H9 (cell line): ENCODE data around the gene DNAJC6. TPM values are rescaled to one million over a fixed set of nuclear protein-coding genes. Genes with fewer than 3 reads are reported as not detected.

Experiments
- DNase-seq: peaks from one replicate; pipeline ENCODE4 v3.0.0-alpha.2; 2017
- H2AFZ ChIP-seq: one replicate; pipeline ENCODE4 v1.6.1; 2013; ENCODE audit warnings: mild to moderate bottlenecking, low read length, control low read depth, moderate library complexity
- H2AK5ac ChIP-seq: 2 replicates; pipeline ENCODE4 v1.6.1; 2013; ENCODE audit warnings: low read length, control low read depth, mixed read lengths; ENCODE audit not compliant: insufficient read length
- H2BK120ac ChIP-seq: one replicate; pipeline ENCODE4 v1.6.1; 2013; ENCODE audit warnings: low read depth, mild to moderate bottlenecking, low read length, control low read depth, inconsistent platforms; ENCODE audit not compliant: poor library complexity, severe bottlenecking
- H2BK12ac ChIP-seq: 2 replicates; pipeline ENCODE4 v1.6.1; 2013; ENCODE audit warnings: low read length, control low read depth, mixed read lengths, low read depth; ENCODE audit not compliant: insufficient read length
- H2BK15ac ChIP-seq: 2 replicates; pipeline ENCODE4 v1.6.1; 2013; ENCODE audit warnings: low read depth, low read length, control low read depth
- H2BK20ac ChIP-seq: one replicate; pipeline ENCODE4 v1.6.1; 2013; ENCODE audit warnings: low read depth, mild to moderate bottlenecking, low read length, control low read depth, inconsistent platforms; ENCODE audit not compliant: poor library complexity, severe bottlenecking
- H2BK5ac ChIP-seq: 2 replicates; pipeline ENCODE4 v1.6.1; 2013; ENCODE audit warnings: low read length, control low read depth, mixed read lengths; ENCODE audit not compliant: insufficient read length
- H3K14ac ChIP-seq: 2 replicates; pipeline ENCODE4 v1.6.1; 2013; ENCODE audit warnings: low read length, control low read depth; ENCODE audit not compliant: insufficient read depth
- H3K18ac ChIP-seq: 2 replicates; pipeline ENCODE4 v1.6.1; 2013; ENCODE audit warnings: low read depth, mild to moderate bottlenecking, mixed read lengths, low read length, control low read depth; ENCODE audit not compliant: insufficient read length
- H3K23ac ChIP-seq: 2 replicates; pipeline ENCODE4 v1.6.1; 2013; ENCODE audit warnings: low read length, control low read depth, mixed read lengths, low read depth; ENCODE audit not compliant: insufficient read length
- H3K23me2 ChIP-seq: 2 replicates; pipeline ENCODE4 v1.6.1; 2013; ENCODE audit warnings: low read depth, mild to moderate bottlenecking, mixed read lengths, low read length, control low read depth; ENCODE audit not compliant: insufficient read length, poor library complexity, severe bottlenecking
- H3K27ac ChIP-seq: 2 replicates; pipeline ENCODE4 v1.5.1; 2013; ENCODE audit warnings: low read length, control low read depth, mixed read lengths, low read depth; ENCODE audit not compliant: insufficient read length
- H3K27me3 ChIP-seq: 2 replicates; pipeline ENCODE4 v1.6.1; 2013; ENCODE audit warnings: low read length, control low read depth, inconsistent platforms; ENCODE audit not compliant: insufficient read depth
- H3K4ac ChIP-seq: 2 replicates; pipeline ENCODE4 v1.6.1; 2013; ENCODE audit warnings: low read depth, mild to moderate bottlenecking, control low read depth, inconsistent platforms, low read length, moderate library complexity
- H3K4me1 ChIP-seq: 2 replicates; pipeline ENCODE4 v1.6.1; 2013; ENCODE audit warnings: low read length, control low read depth, inconsistent platforms; ENCODE audit not compliant: insufficient read depth
- H3K4me2 ChIP-seq: 2 replicates; pipeline ENCODE4 v1.6.1; 2013; ENCODE audit warnings: low read length, control low read depth, mixed read lengths; ENCODE audit not compliant: insufficient read length, insufficient read depth
- H3K56ac ChIP-seq: 2 replicates; pipeline ENCODE4 v1.6.1; 2013; ENCODE audit warnings: low read depth, mild to moderate bottlenecking, mixed read lengths, low read length, control low read depth; ENCODE audit not compliant: insufficient read length
- H3K79me1 ChIP-seq: 2 replicates; pipeline ENCODE4 v1.6.1; 2013; ENCODE audit warnings: low read depth, mild to moderate bottlenecking, moderate library complexity, low read length, control low read depth, inconsistent platforms; ENCODE audit not compliant: insufficient read depth, poor library complexity, severe bottlenecking
- H3K79me2 ChIP-seq: 2 replicates; pipeline ENCODE4 v1.6.1; 2013; ENCODE audit warnings: low read length, control low read depth, inconsistent platforms; ENCODE audit not compliant: insufficient read depth
- H3K9ac ChIP-seq: 2 replicates; pipeline ENCODE4 v1.6.1; 2013; ENCODE audit warnings: low read length, control low read depth, mixed read lengths; ENCODE audit not compliant: insufficient read length; ENCODE audit errors: extremely low read depth
- H3K9me3 ChIP-seq: one replicate; pipeline ENCODE4 v1.6.1; 2013; ENCODE audit warnings: low read depth, low read length, inconsistent platforms; ENCODE audit not compliant: control insufficient read depth
- H3T11ph ChIP-seq: one replicate; pipeline ENCODE4 v1.6.1; 2013; ENCODE audit warnings: mild to moderate bottlenecking, low read length, control low read depth, inconsistent platforms
- H4K20me1 ChIP-seq: one replicate; pipeline ENCODE4 v1.6.1; 2013; ENCODE audit not compliant: control insufficient read depth, insufficient read length, insufficient read depth
- H4K5ac ChIP-seq: 2 replicates; pipeline ENCODE4 v1.6.1; 2013; ENCODE audit warnings: low read depth, mild to moderate bottlenecking, mixed read lengths, low read length, control low read depth; ENCODE audit not compliant: insufficient read length
- H4K8ac ChIP-seq: replicated peaks from 2 replicates; pipeline ENCODE4 v1.6.1; 2013; ENCODE audit warnings: low read length, control low read depth, mixed read lengths, low read depth; ENCODE audit not compliant: insufficient read length
- H4K91ac ChIP-seq: 2 replicates; pipeline ENCODE4 v1.6.1; 2013; ENCODE audit warnings: low read depth, mild to moderate bottlenecking, moderate library complexity, mixed read lengths, low read length, control low read depth; ENCODE audit not compliant: insufficient read length
- H3K27ac Mint-ChIP-seq, 3 experiments: 2 replicates in 2 of 3; 3 replicates in 1 of 3; pipeline ENCODE4 v1.8.0; 2020 to 2021; ENCODE audit warnings: mixed read lengths in 3 of 3, mild to moderate bottlenecking in 1 of 3, moderate library complexity in 1 of 3
- H3K27me3 Mint-ChIP-seq: 2 replicates; pipeline ENCODE4 v1.8.0; 2021; ENCODE audit warnings: low read depth, mild to moderate bottlenecking, moderate library complexity, mixed read lengths
- H3K36me3 Mint-ChIP-seq, 3 experiments: 2 replicates in 2 of 3; 3 replicates in 1 of 3; pipeline ENCODE4 v1.8.0; 2020 to 2021; ENCODE audit warnings: low read depth in 3 of 3, mixed read lengths in 3 of 3; ENCODE audit not compliant: insufficient read depth in 1 of 3
- H3K4me1 Mint-ChIP-seq, 2 experiments: 2 replicates each; pipeline ENCODE4 v1.8.0; 2020; ENCODE audit warnings: mixed read lengths in 2 of 2
- H3K4me3 Mint-ChIP-seq, 2 experiments: 2 replicates in 1 of 2; 3 replicates in 1 of 2; pipeline ENCODE4 v1.8.0; 2020 to 2021; ENCODE audit warnings: mild to moderate bottlenecking in 2 of 2, mixed read lengths in 2 of 2, moderate library complexity in 1 of 2
- H3K9me3 Mint-ChIP-seq, 2 experiments: 2 replicates in 1 of 2; 3 replicates in 1 of 2; pipeline ENCODE4 v1.8.0; 2020; ENCODE audit warnings: mild to moderate bottlenecking in 2 of 2, mixed read lengths in 2 of 2, moderate library complexity in 1 of 2
- CTCF ChIP-seq: fragments of 200-600 bp; sonication (generic); conservative IDR thresholded peaks from 3 replicates; pipeline ENCODE4 v1.8.0; 2021; ENCODE audit warnings: antibody characterized with exemption, mild to moderate bottlenecking
- WGBS: extraction: QIAGEN DNeasy Blood & Tissue Kit; methylation state at CpG from one replicate; pipeline ENCODE4 v1.1.7; 2013; ENCODE audit warnings: missing lambda C conversion rate, low lambda C conversion rate, mixed read lengths; ENCODE audit not compliant: insufficient read length; ENCODE audit errors: extremely low coverage; 5-methylcytosine and 5-hydroxymethylcytosine counted together
- total RNA-seq: library from RNA; stranded (reverse); gene quantifications from 2 replicates; pipeline ENCODE4 v1.2.1, GENCODE V29; 2021

The DNAJC6 gene
- total RNA-seq, 1 experiment from 2014 or later, result 2.2 TPM

GRCh38 chr1:65437616-65438015 is 128.3 kb downstream of the DNAJC6 start:
- Histone ChIP-seq H2BK120ac (no peak overlapping the region), H3K4ac (no peak overlapping the region), H4K20me1 (no peaks in the 10 kb centered on the region), H4K91ac (no peak overlapping the region), H3K79me2 (no peaks in the 10 kb centered on the region), H2BK15ac (no peak overlapping the region), H4K8ac (no peak overlapping the region), H3K56ac (no peak overlapping the region), H3K4me2 (no peak overlapping the region), H3K4me1 (peaks cover 5% of the 10 kb centered on the region; the same call in 1 of the 2 replicates), H3K14ac (no peak overlapping the region), H2BK12ac (no peak overlapping the region), H2AK5ac (no peak overlapping the region), H3K18ac (no peak overlapping the region), H3K27ac (no peak overlapping the region), H2AFZ (no peak overlapping the region), H3K9me3 (no peaks in the 10 kb centered on the region), H3T11ph (no peak overlapping the region), H2BK20ac (no peak overlapping the region), H2BK5ac (no peak overlapping the region), H3K27me3 (no peaks in the 10 kb centered on the region), H4K5ac (no peak overlapping the region), H3K9ac (no peak overlapping the region), H3K23me2 (no peaks in the 10 kb centered on the region), H3K23ac (no peak overlapping the region), H3K79me1 (no peaks in the 10 kb centered on the region)
- 100% methylated on average over 2 of the region's 7 CpGs for WGBS
- no peak overlapping the region for H3K4me3 Mint-ChIP-seq
- peaks cover 4 to 21% (median 13%) of the 10 kb centered on the region in 3 experiments; a peak in 6 of 7 replicates for H3K36me3 Mint-ChIP-seq
- peaks cover 34 to 37% of the 10 kb centered on the region in 2 experiments for H3K4me1 Mint-ChIP-seq
- DNase-seq, result no peak
- no peak overlapping the region for H3K27ac Mint-ChIP-seq
- H3K27me3 Mint-ChIP-seq, result no peaks in the 10 kb centered on the region
- TF ChIP-seq CTCF, result no peak
- H3K9me3 Mint-ChIP-seq, result peaks cover 8 to 10% of the 10 kb centered on the region in 2 experiments
